PFSK-1 (cell line): Measurements from ENCODE around the gene UCMA.

Source experiments
- FOXP2 ChIP-seq: optimal IDR thresholded peaks from 2 replicates; pipeline ENCODE3; 2011; ENCODE audit warnings: borderline replicate concordance, control low read depth, inconsistent platforms; ENCODE audit not compliant: insufficient read depth; ENCODE audit errors: extremely low read length, extremely low read depth
- POLR2AphosphoS5 ChIP-seq: IDR thresholded peaks from 2 replicates; pipeline ENCODE4 v1.6.1; 2012; ENCODE audit warnings: low read depth, mild to moderate bottlenecking, control low read depth, low read length, moderate library complexity
- REST ChIP-seq, 2 experiments: IDR thresholded peaks; 2 replicates each; pipeline versions ENCODE4 v1.6.1 to v1.8.0; 2011 to 2012; ENCODE audit warnings: low read depth in 2 of 2, low read length in 2 of 2, control low read depth in 1 of 2, inconsistent platforms in 1 of 2, mild to moderate bottlenecking in 1 of 2, moderate library complexity in 1 of 2; ENCODE audit not compliant: insufficient read depth in 1 of 2
- SIN3A ChIP-seq: IDR thresholded peaks from 2 replicates; pipeline ENCODE4 v1.6.1; 2012; ENCODE audit warnings: mild to moderate bottlenecking, low read length, moderate library complexity, borderline replicate concordance; ENCODE audit not compliant: insufficient read depth
- TAF1 ChIP-seq: IDR thresholded peaks from 2 replicates; pipeline ENCODE4 v1.6.1; 2012; ENCODE audit warnings: low read length, control low read depth, borderline replicate concordance; ENCODE audit not compliant: insufficient read depth

The UCMA gene

GRCh38 chr10:13213163-13213562, 21.0 kb downstream of the UCMA start:
- TF ChIP-seq REST (IDR thresholded peaks at IDR 0.05; ENCODE audit: insufficient read depth in 1 of 2, low read depth in 2 of 2, low read length in 2 of 2) = no peak
- TF ChIP-seq TAF1 = no peak
- TF ChIP-seq POLR2AphosphoS5 = no peak
- no peak for TF ChIP-seq FOXP2
- TF ChIP-seq SIN3A = no peak

- TF ChIP-seq SIN3A (no peak), TAF1 (no peak), REST (IDR thresholded peaks at IDR 0.05; ENCODE audit: insufficient read depth in 1 of 2, low read depth in 2 of 2, low read length in 2 of 2) (no peak), POLR2AphosphoS5 (no peak), FOXP2 (no peak)
These were observed 27.4 kb downstream of the UCMA start for GRCh38 chr10:13206546-13207443.

- TF ChIP-seq TAF1 (no peak), REST (IDR thresholded peaks at IDR 0.05; ENCODE audit: insufficient read depth in 1 of 2, low read depth in 2 of 2, low read length in 2 of 2) (no peak), POLR2AphosphoS5 (no peak), FOXP2 (no peak), SIN3A (no peak)
These were observed 28.1 kb downstream of the UCMA start for GRCh38 chr10:13206091-13206490.

- no peak for TF ChIP-seq REST (IDR thresholded peaks at IDR 0.05; ENCODE audit: insufficient read depth in 1 of 2, low read depth in 2 of 2, low read length in 2 of 2)
- TF ChIP-seq SIN3A = no peak
- no peak for TF ChIP-seq POLR2AphosphoS5
- TF ChIP-seq TAF1 = no peak
- no peak for TF ChIP-seq FOXP2
These were observed 33.0 kb downstream of the UCMA start for GRCh38 chr10:13201132-13201531.

GRCh38 chr10:13195016-13195415, 39.2 kb downstream of the UCMA start:
- TF ChIP-seq SIN3A = no peak
- TF ChIP-seq REST (IDR thresholded peaks at IDR 0.05; ENCODE audit: insufficient read depth in 1 of 2, low read depth in 2 of 2, low read length in 2 of 2) = no peak
- no peak for TF ChIP-seq TAF1
- no peak for TF ChIP-seq FOXP2
- TF ChIP-seq POLR2AphosphoS5 = no peak
